PC-3 (cell line): ENCODE measurements around the gene METAP1D. TPM values are rescaled to one million over a fixed set of nuclear protein-coding genes. Genes with fewer than 3 reads are reported as not detected.
A peak's percentile ranks its signal among the peaks of the same experiment; 100 is the strongest.

Experiments
- ATAC-seq: fragments of 200-7000 bp; cut with Tn5 transposase; 2 replicates; pipeline ENCODE4 v1.9.1; 2020; ENCODE audit warnings: mild to moderate bottlenecking, moderate library complexity
- BruUV-seq: library from RNA; stranded (reverse); fragments of 400-500 nt; replicated peaks from 2 replicates; lab custom pipeline; 2021; lab: Mats Ljungman, UMichigan
- CTCF ChIA-PET: fragments of 300-600 bp; sonication (Branson Sonifier 250); formaldehyde crosslinking; loops from one replicate; lab custom pipeline; 2022; ENCODE audit warnings: antibody characterized with exemption; lab: Charles Lee
- POLR2A ChIA-PET: fragments of 300-600 bp; sonication (Branson Sonifier 250); formaldehyde crosslinking; loops from one replicate; lab custom pipeline; 2022; ENCODE audit warnings: antibody characterized with exemption; ENCODE audit not compliant: unreplicated experiment; lab: Charles Lee
- DNase-seq: peaks from one replicate; pipeline ENCODE4 v3.0.0-alpha.2; 2015
- H2AFZ ChIP-seq: fragments of 300-600 bp; sonication (generic); 2 replicates; pipeline ENCODE4 v1.6.0; 2016; ENCODE audit warnings: antibody characterized with exemption, low read length
- H3F3A ChIP-seq: fragments of 300-600 bp; sonication (generic); one replicate; pipeline ENCODE4 v1.6.0; 2017; ENCODE audit warnings: antibody characterized with exemption, low read length, control low read depth, mild to moderate bottlenecking; ENCODE audit not compliant: unreplicated experiment
- H3K27ac ChIP-seq: fragments of 300-600 bp; sonication (generic); 2 replicates; pipeline ENCODE4 v1.5.1; 2016; ENCODE audit warnings: mild to moderate bottlenecking, low read length
- H3K27me3 ChIP-seq: fragments of 300-600 bp; sonication (generic); 2 replicates; pipeline ENCODE4 v1.6.1; 2016; ENCODE audit warnings: low read length, mixed read lengths
- H3K36me3 ChIP-seq: fragments of 300-600 bp; sonication (generic); 2 replicates; pipeline ENCODE4 v1.6.1; 2016; ENCODE audit warnings: low read depth, mixed run types, low read length, mixed read lengths
- H3K4me1 ChIP-seq: fragments of 300-600 bp; sonication (generic); 2 replicates; pipeline ENCODE4 v1.5.1; 2016; ENCODE audit warnings: low read length; ENCODE audit not compliant: insufficient read depth
- H3K4me2 ChIP-seq: fragments of 300-600 bp; sonication (generic); 2 replicates; pipeline ENCODE4 v1.6.0; 2016; ENCODE audit warnings: low read length
- H3K4me3 ChIP-seq: fragments of 300-600 bp; sonication (generic); 2 replicates; pipeline ENCODE4 v1.5.1; 2016; ENCODE audit warnings: mild to moderate bottlenecking, low read length, mixed read lengths
- H3K79me2 ChIP-seq: fragments of 300-600 bp; sonication (generic); 2 replicates; pipeline ENCODE4 v1.6.1; 2017; ENCODE audit warnings: low read length, mixed read lengths
- H3K9ac ChIP-seq: fragments of 300-600 bp; sonication (generic); 2 replicates; pipeline ENCODE4 v1.6.0; 2016; ENCODE audit warnings: mild to moderate bottlenecking, low read length
- H3K9me2 ChIP-seq: fragments of 300-600 bp; sonication (generic); replicated peaks from 2 replicates; pipeline ENCODE4 v1.6.1; 2016; ENCODE audit warnings: mixed run types, low read length, mixed read lengths
- H3K9me3 ChIP-seq: fragments of 300-600 bp; sonication (generic); 2 replicates; pipeline ENCODE4 v1.6.1; 2016; ENCODE audit warnings: low read length, mixed read lengths
- H4K20me1 ChIP-seq: fragments of 300-600 bp; sonication (generic); 2 replicates; pipeline ENCODE4 v1.6.1; 2016; ENCODE audit warnings: low read length, mixed read lengths
- CTCF ChIP-seq: fragments of 300-600 bp; sonication (generic); conservative IDR thresholded peaks from 2 replicates; pipeline ENCODE4 v1.5.1; 2017; ENCODE audit warnings: antibody characterized with exemption, low read depth, mild to moderate bottlenecking, low read length
- EZH2 ChIP-seq: fragments of 300-600 bp; sonication (generic); IDR thresholded peaks from one replicate; pipeline ENCODE4 v1.6.1; 2017; ENCODE audit warnings: antibody characterized with exemption, mild to moderate bottlenecking, low read length; ENCODE audit not compliant: unreplicated experiment
- EZH2phosphoT487 ChIP-seq: fragments of 300-600 bp; sonication (generic); IDR thresholded peaks from 2 replicates; pipeline ENCODE4 v1.6.1; 2018; ENCODE audit warnings: mild to moderate bottlenecking, antibody characterized with exemption, low read length, borderline replicate concordance
- intact Hi-C: fragments of 100-400 bp; cut with micrococcal nuclease; formaldehyde crosslinking; loops from 2 replicates; pipeline ENCODE4 v1.9.0; 2023
- total RNA-seq: library from RNA; depleted of rRNA; stranded (reverse); fragments of >200 nt; gene quantifications from 2 replicates; pipeline ENCODE4 v1.2.3, GENCODE V29; 2014

Gene METAP1D
- total RNA-seq, 1 experiment from 2014 or later, result 12.0 TPM

- Histone ChIP-seq H3F3A (no peaks in the 10 kb centered on the region), H3K9ac (no peak overlapping the region), H3K27ac (no peak overlapping the region), H3K9me2 (no peaks in the 10 kb centered on the region), H3K4me1 (peaks cover 6% of the 10 kb centered on the region), H4K20me1 (0 out of 2 replicates have a peak, but pooled peaks cover 6% of the 10 kb centered on the region), H2AFZ (no peak overlapping the region), H3K4me2 (no peak overlapping the region), H3K27me3 (no peaks in the 10 kb centered on the region), H3K9me3 (no peaks in the 10 kb centered on the region), H3K79me2 (no peaks in the 10 kb centered on the region; the same call in 1 of the 2 replicates), H3K36me3 (no peaks in the 10 kb centered on the region; the same call in none of the 2 replicates), H3K4me3 (no peak overlapping the region)
- TF ChIP-seq CTCF (no peak), EZH2phosphoT487 (no peak), EZH2 (no peak)
- no TSS peak for BruUV-seq
- ATAC-seq, result no peak
- POLR2A ChIA-PET, result no interaction called here
- CTCF ChIA-PET, result no interaction called here
- intact Hi-C loops, result no loop called here
- no peak for DNase-seq
These were observed 47.0 kb upstream of the METAP1D start for GRCh38 chr2:171952748-171953147.

GRCh38 chr2:171956135-171956825, 43.5 kb upstream of the METAP1D start:
- Histone ChIP-seq H3K9me3 (no peaks in the 10 kb centered on the region), H3K9me2 (no peaks in the 10 kb centered on the region), H3K4me1 (peaks cover 6% of the 10 kb centered on the region), H3K27ac (no peak overlapping the region), H3K79me2 (no peaks in the 10 kb centered on the region), H3F3A (no peaks in the 10 kb centered on the region), H3K4me2 (no peak overlapping the region), H4K20me1 (0 out of 2 replicates have a peak, but pooled peaks cover 6% of the 10 kb centered on the region), H3K4me3 (no peak overlapping the region), H3K9ac (no peak overlapping the region), H3K27me3 (no peaks in the 10 kb centered on the region), H3K36me3 (peaks cover 6% of the 10 kb centered on the region), H2AFZ (no peak overlapping the region)
- BruUV-seq, result no TSS peak
- ATAC-seq (no peak), DNase-seq (no peak)
- ChIA-PET POLR2A (no interaction called here), CTCF (no interaction called here)
- TF ChIP-seq EZH2phosphoT487 (no peak), CTCF (no peak), EZH2 (no peak)
- intact Hi-C loops, result loop anchor here (2.0 kb wide), 1 partner anchor 147 kb away; the partner anchor contains the start of gene DLX2

- ATAC-seq, result peak; percentile 68
- CTCF ChIA-PET, result interaction anchor here (0.6 kb wide), 1 partner anchor 35 kb away, joined by 3 read pairs; the partner anchor contains the start of gene HAT1
- 0 out of 2 replicates have a peak, but pooled peaks cover 6% of the 10 kb centered on the region for H4K20me1 ChIP-seq
These were observed 42.7 kb upstream of the METAP1D start for GRCh38 chr2:171957061-171957460.

More at GRCh38 chr2:171957061-171957460, 42.7 kb upstream of the METAP1D start:
- Histone ChIP-seq H3K4me3 (no peak overlapping the region), H3K27me3 (no peaks in the 10 kb centered on the region), H2AFZ (no peak overlapping the region), H3K9me3 (no peaks in the 10 kb centered on the region), H3F3A (no peaks in the 10 kb centered on the region), H3K79me2 (no peaks in the 10 kb centered on the region), H3K36me3 (peaks cover 6% of the 10 kb centered on the region), H3K27ac (no peak overlapping the region), H3K4me2 (no peak overlapping the region), H3K9me2 (no peaks in the 10 kb centered on the region), H3K9ac (no peak overlapping the region), H3K4me1 (peaks cover 6% of the 10 kb centered on the region)
- DNase-seq, result peak; percentile 44
- intact Hi-C loops, result loop anchor here (2.0 kb wide), 1 partner anchor 146 kb away; the partner anchor contains the start of gene DLX2
- BruUV-seq, result no TSS peak
- TF ChIP-seq EZH2 (no peak), CTCF (peak; percentile 51)
- POLR2A ChIA-PET, result no interaction called here
